Esophagus (tissue), 2 donors: Measurements from ENCODE around the gene TSPAN9. TPM values are rescaled to one million over a fixed set of nuclear protein-coding genes. Genes with fewer than 3 reads are reported as not detected.

Experiments
- H3K27ac ChIP-seq, 2 donors: one replicate each; pipeline ENCODE4 v1.5.1; 2013; ENCODE audit warnings: low read depth in 2 of 2, mild to moderate bottlenecking in 2 of 2, inconsistent platforms in 1 of 2, low read length in 1 of 2, moderate library complexity in 1 of 2
- H3K27me3 ChIP-seq, 2 donors: one replicate each; pipeline ENCODE4 v1.6.1; 2013; ENCODE audit warnings: low read length in 2 of 2, control low read depth in 1 of 2, mild to moderate bottlenecking in 1 of 2; ENCODE audit not compliant: insufficient read depth in 2 of 2, control insufficient read depth in 1 of 2
- H3K36me3 ChIP-seq, 2 donors: one replicate each; pipeline ENCODE4 v1.6.1; 2013; ENCODE audit warnings: low read length in 1 of 2; ENCODE audit not compliant: control insufficient read depth in 2 of 2, insufficient read depth in 2 of 2
- H3K4me1 ChIP-seq, 2 donors: one replicate each; pipeline ENCODE4 v1.6.1; 2013; ENCODE audit warnings: low read length in 1 of 2; ENCODE audit not compliant: control insufficient read depth in 2 of 2, insufficient read depth in 2 of 2
- H3K4me3 ChIP-seq, 2 donors: one replicate each; pipeline ENCODE4 v1.5.1; 2013; ENCODE audit warnings: low read length in 2 of 2, mild to moderate bottlenecking in 2 of 2, low read depth in 1 of 2, moderate library complexity in 1 of 2
- H3K9me3 ChIP-seq, 2 donors: one replicate each; pipeline ENCODE4 v1.6.1; 2013; ENCODE audit warnings: mild to moderate bottlenecking in 2 of 2, low read depth in 1 of 2, low read length in 1 of 2, moderate library complexity in 1 of 2; ENCODE audit not compliant: control insufficient read depth in 2 of 2, insufficient read depth in 1 of 2
- WGBS, 2 donors: extraction: QIAGEN DNeasy Blood & Tissue Kit; methylation state at CpG; one replicate each; pipeline ENCODE4 v1.1.7; 2013; 5-methylcytosine and 5-hydroxymethylcytosine counted together
- polyA plus RNA-seq, 2 donors: library from polyadenylated mRNA; stranded (reverse); fragments of 200-250 nt; gene quantifications; one replicate each; pipeline ENCODE4 v1.2.3, GENCODE V29; 2013
- donor health status: healthy with polysubstance abuse.
- donor health status: Bipolar disorder and iron deficiency.

The TSPAN9 gene, protein sequence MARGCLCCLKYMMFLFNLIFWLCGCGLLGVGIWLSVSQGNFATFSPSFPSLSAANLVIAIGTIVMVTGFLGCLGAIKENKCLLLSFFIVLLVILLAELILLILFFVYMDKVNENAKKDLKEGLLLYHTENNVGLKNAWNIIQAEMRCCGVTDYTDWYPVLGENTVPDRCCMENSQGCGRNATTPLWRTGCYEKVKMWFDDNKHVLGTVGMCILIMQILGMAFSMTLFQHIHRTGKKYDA
- 1 to 10 TPM; 8.2 to 9.2 TPM for polyA plus RNA-seq

GRCh38 chr12:3076730-3077571, at the start of gene TSPAN9:
TSPAN9 (plus strand) TSS chr12:3077379; CDS start chr12:3201194, 123,815 bp downstream.
- WGBS, 2 donors, result 1 to 3% methylated on average over 29 to 83 of the region's 95 CpGs
- Histone ChIP-seq H3K4me1 (peaks cover 0 to 6% of the 10 kb centered on the region in 2 donors), H3K4me3 (peak within 1 kb of the TSS; percentile 65 to 81), H3K27ac (peak within 1 kb of the TSS; percentile 82 to 94), H3K27me3 (no peaks in the 10 kb centered on the region), H3K36me3 (no peaks in the 10 kb centered on the region), H3K9me3 (no peaks in the 10 kb centered on the region)

- Histone ChIP-seq H3K4me3 (no peak overlapping the region), H3K36me3 (peaks cover 0 to 11% of the 10 kb centered on the region in 2 donors), H3K4me1 (peaks cover 0 to 3% of the 10 kb centered on the region in 2 donors), H3K27ac (no peak overlapping the region), H3K9me3 (no peaks in the 10 kb centered on the region), H3K27me3 (no peaks in the 10 kb centered on the region)
- 75% methylated on average over 7 of the region's 7 CpGs for WGBS, 2 donors
These were observed 49.1 kb upstream of the TSPAN9 start for GRCh38 chr12:3028108-3028507.

DNA sequence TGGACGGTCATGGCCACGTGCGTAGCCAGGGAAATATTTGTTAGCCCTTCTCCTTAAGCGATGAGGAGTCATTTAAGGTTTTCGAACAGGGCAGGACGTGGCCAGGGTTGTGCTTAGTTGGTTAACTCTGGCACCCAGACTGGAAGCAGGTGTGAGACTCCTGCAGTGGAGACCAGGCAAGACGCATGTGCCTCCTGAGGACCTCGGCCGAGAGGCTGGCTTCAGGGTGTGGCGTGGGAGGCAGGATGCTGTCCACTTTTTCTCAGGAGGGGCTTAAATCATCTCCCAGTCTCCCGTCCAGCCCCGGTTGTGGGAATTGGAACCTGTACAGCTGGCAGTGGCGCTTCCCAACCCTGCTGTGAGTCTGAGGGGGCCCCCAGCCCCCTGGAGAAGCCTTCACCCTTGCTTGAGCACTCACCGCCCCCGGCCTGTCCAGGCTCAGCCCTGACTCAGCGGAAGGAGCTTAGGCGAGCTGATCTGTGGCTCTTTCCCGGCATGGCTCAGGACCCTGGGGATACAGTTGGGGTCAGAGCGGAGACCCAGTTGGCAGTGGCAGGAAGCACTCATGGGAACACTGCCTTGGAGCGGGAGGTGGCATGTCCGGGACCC, 46.3 kb upstream of the TSPAN9 start:
- no peak overlapping the region for H3K27ac ChIP-seq
- peaks cover 0 to 5% of the 10 kb centered on the region in 2 donors for H3K4me1 ChIP-seq
- 85 to 90% methylated on average over 21 of the region's 21 CpGs for WGBS, 2 donors
- no peak overlapping the region for H3K4me3 ChIP-seq
- no peaks in the 10 kb centered on the region for H3K27me3 ChIP-seq
- H3K36me3 ChIP-seq, result peaks cover 0 to 11% of the 10 kb centered on the region in 2 donors
- H3K9me3 ChIP-seq, result no peaks in the 10 kb centered on the region

DNA sequence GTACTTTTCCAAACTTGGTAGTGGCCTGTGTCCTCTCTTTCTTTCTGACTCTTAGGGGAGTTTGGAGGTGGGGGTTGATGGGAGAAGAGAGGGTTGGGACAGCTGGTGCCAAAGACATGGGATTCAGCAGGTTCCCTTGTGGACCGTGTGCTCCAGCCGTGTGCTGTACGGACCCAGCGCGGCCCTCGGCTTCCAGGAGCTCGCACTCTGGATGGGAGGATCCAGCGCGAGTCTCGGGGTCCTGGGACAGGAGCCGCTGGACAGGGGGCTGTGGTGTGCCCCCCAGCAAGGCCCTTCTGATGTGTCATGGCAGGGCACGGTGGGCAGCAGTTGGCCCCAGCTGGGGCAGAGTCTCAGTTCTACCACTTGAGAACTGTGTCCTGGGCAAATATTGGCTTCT, 45.0 kb upstream of the TSPAN9 start:
- Histone ChIP-seq H3K27ac (no peak overlapping the region), H3K9me3 (no peaks in the 10 kb centered on the region), H3K4me1 (peaks cover 0 to 5% of the 10 kb centered on the region in 2 donors), H3K27me3 (no peaks in the 10 kb centered on the region), H3K36me3 (peaks cover 0 to 13% of the 10 kb centered on the region in 2 donors), H3K4me3 (no peak overlapping the region)
- 69 to 87% methylated on average over 12 of the region's 12 CpGs for WGBS, 2 donors

GRCh38 chr12:3032770-3033538, 44.2 kb upstream of the TSPAN9 start:
- 71 to 78% methylated on average over 26 to 27 of the region's 27 CpGs for WGBS, 2 donors

DNA sequence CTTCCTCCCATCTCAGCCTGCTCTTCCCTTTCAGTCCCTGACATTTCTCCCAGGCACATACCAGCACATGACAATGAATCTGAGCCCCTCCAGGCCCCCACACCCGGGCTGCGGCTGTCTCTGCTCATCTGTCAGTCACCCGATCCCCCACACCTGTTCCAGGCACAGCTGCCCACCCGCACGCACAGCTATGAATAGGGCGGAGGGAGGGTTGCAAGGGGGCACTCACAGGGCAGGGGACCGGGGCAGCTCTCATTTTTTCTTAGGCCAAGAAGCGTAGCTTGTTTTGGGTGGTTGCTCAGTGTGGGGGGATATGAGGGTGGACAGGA, 43.7 kb upstream of the TSPAN9 start:
- H3K9me3 ChIP-seq, result no peaks in the 10 kb centered on the region
- H3K27me3 ChIP-seq, result no peaks in the 10 kb centered on the region
- 81 to 84% methylated on average over 8 of the region's 8 CpGs for WGBS, 2 donors
- H3K4me1 ChIP-seq, result peaks cover 0 to 5% of the 10 kb centered on the region in 2 donors
- H3K27ac ChIP-seq, result no peak overlapping the region
- H3K4me3 ChIP-seq, result no peak overlapping the region
- peaks cover 6 to 17% of the 10 kb centered on the region in 2 donors for H3K36me3 ChIP-seq

More at GRCh38 chr12:3032770-3033538, 44.2 kb upstream of the TSPAN9 start:
- Histone ChIP-seq H3K27me3 (no peaks in the 10 kb centered on the region), H3K36me3 (peaks cover 3 to 14% of the 10 kb centered on the region in 2 donors), H3K27ac (no peak overlapping the region), H3K9me3 (no peaks in the 10 kb centered on the region), H3K4me3 (no peak overlapping the region), H3K4me1 (peaks cover 0 to 5% of the 10 kb centered on the region in 2 donors)

- 40 to 54% methylated on average over 10 of the region's 10 CpGs for WGBS, 2 donors
- H3K4me1 ChIP-seq, result peaks cover 0 to 5% of the 10 kb centered on the region in 2 donors
- no peak overlapping the region for H3K4me3 ChIP-seq
- H3K36me3 ChIP-seq, result peaks cover 6 to 19% of the 10 kb centered on the region in 2 donors
- no peaks in the 10 kb centered on the region for H3K27me3 ChIP-seq
- no peaks in the 10 kb centered on the region for H3K9me3 ChIP-seq
- H3K27ac ChIP-seq, result no peak overlapping the region
These were observed 43.0 kb upstream of the TSPAN9 start for GRCh38 chr12:3034067-3034750.

DNA sequence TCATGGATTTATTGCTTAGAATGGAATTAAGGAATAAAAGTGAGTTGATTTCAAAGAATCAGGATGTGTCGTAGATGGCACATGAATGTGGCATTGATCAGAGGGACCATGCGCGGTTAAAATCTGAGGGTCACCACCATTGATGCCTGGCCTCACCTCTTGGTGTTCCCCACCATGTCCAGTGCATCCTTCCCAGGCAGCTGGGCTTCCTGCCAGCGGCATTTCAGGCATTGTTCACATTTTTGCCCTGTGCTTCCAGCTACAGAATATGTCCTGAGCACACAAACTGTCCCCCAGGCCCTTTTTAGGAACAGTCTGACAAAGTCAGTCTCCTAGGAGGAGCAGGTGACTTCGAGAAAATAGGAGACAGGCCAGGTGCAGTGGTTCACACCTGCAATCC, 42.0 kb upstream of the TSPAN9 start:
- no peak overlapping the region for H3K27ac ChIP-seq
- 84 to 87% methylated on average over 5 of the region's 5 CpGs for WGBS, 2 donors
- H3K4me1 ChIP-seq, result peaks cover 0 to 5% of the 10 kb centered on the region in 2 donors
- H3K4me3 ChIP-seq, result no peak overlapping the region
- H3K27me3 ChIP-seq, result no peaks in the 10 kb centered on the region
- H3K36me3 ChIP-seq, result peaks cover 6 to 21% of the 10 kb centered on the region in 2 donors
- H3K9me3 ChIP-seq, result no peaks in the 10 kb centered on the region
